HepG2 (cell line): ENCODE data around the gene MEX3A. TPM values are rescaled to one million over a fixed set of nuclear protein-coding genes. Genes with fewer than 3 reads are reported as not detected.

ENCODE experiments used
- AGO1 ChIP-seq: fragments of 200-400 bp; formaldehyde crosslinking; IDR thresholded peaks from 2 replicates; pipeline ENCODE4 v1.6.1; 2017; ENCODE audit warnings: mild to moderate bottlenecking, low read depth, low read length, moderate library complexity; ENCODE audit not compliant: poor library complexity, severe bottlenecking
- CENPT ChIP-seq: sonication (generic); formaldehyde crosslinking; IDR thresholded peaks from 2 replicates; pipeline ENCODE4 v1.8.0; 2022; ENCODE audit warnings: low read depth, mild to moderate bottlenecking, moderate library complexity, missing genetic modification reagents
- DNMT3B ChIP-seq: conservative IDR thresholded peaks from 2 replicates; pipeline ENCODE4 v1.6.1; 2016; ENCODE audit warnings: missing biosample characterization, control low read depth
- MYNN ChIP-seq: sonication (generic); formaldehyde crosslinking; IDR thresholded peaks from 2 replicates; pipeline ENCODE4 v1.4.0; 2020; ENCODE audit warnings: mild to moderate bottlenecking, low read depth, missing genetic modification reagents
- RAD21 ChIP-seq: fragments of 450-650 bp; formaldehyde crosslinking; IDR thresholded peaks from 2 replicates; pipeline ENCODE4 v1.5.0; 2020; ENCODE audit warnings: mild to moderate bottlenecking
- RELA ChIP-seq: sonication (generic); formaldehyde crosslinking; IDR thresholded peaks from 2 replicates; pipeline ENCODE4 v1.4.0; 2020; ENCODE audit warnings: missing genetic modification reagents
- RNF2 ChIP-seq: fragments of 450-650 bp; conservative IDR thresholded peaks from 2 replicates; pipeline ENCODE4 v1.6.1; 2016; ENCODE audit warnings: low read depth
- THAP11 ChIP-seq: IDR thresholded peaks from 2 replicates; pipeline ENCODE4 v1.6.1; 2016; ENCODE audit warnings: missing biosample characterization, missing genetic modification reagents
- ZFAT ChIP-seq: sonication (generic); formaldehyde crosslinking; conservative IDR thresholded peaks from 2 replicates; pipeline ENCODE4 v1.8.1; 2023; ENCODE audit warnings: missing genetic modification reagents, inconsistent platforms
- ZFY ChIP-seq: sonication (generic); formaldehyde crosslinking; IDR thresholded peaks from 2 replicates; pipeline ENCODE4 v1.4.0; 2020; ENCODE audit warnings: missing genetic modification reagents
- ZMYM2 ChIP-seq: sonication (generic); formaldehyde crosslinking; IDR thresholded peaks from 2 replicates; pipeline ENCODE4 v1.8.0; 2022; ENCODE audit warnings: mild to moderate bottlenecking, missing genetic modification reagents
- ZNF138 ChIP-seq: sonication (generic); formaldehyde crosslinking; IDR thresholded peaks from 2 replicates; pipeline ENCODE4 v1.5.0; 2020; ENCODE audit warnings: mild to moderate bottlenecking, low read depth, missing genetic modification reagents
- ZNF543 ChIP-seq: sonication (generic); formaldehyde crosslinking; IDR thresholded peaks from 2 replicates; pipeline ENCODE4 v1.4.0; 2020; ENCODE audit warnings: mild to moderate bottlenecking, missing genetic modification reagents
- ZNF672 ChIP-seq: sonication (generic); formaldehyde crosslinking; IDR thresholded peaks from 2 replicates; pipeline ENCODE4 v1.8.1; 2022; ENCODE audit warnings: missing genetic modification reagents
- polyA plus RNA-seq, 8 experiments: library from polyadenylated mRNA; depleted of rRNA in 3 of 8; stranded (reverse) in 7 of 8; unstranded in 1 of 8; fragments of >200 nt; fragmentation: Illumina TruSeq in 4 of 8; extraction: Trizol in 4 of 8; gene quantifications; 2 replicates each; pipeline versions ENCODE4 v1.2.1 to v1.2.3, GENCODE V29; 2011 to 2016; ENCODE audit warnings: low read depth in 4 of 8, missing spikeins in 1 of 8, mixed read lengths in 1 of 8; ENCODE audit not compliant: insufficient read depth in 1 of 8
- total RNA-seq, 5 experiments: library from RNA; depleted of rRNA; stranded (reverse); fragments of >200 nt; fragmentation: Illumina TruSeq; extraction: Trizol; gene quantifications; 2 replicates each; pipeline ENCODE4 v1.2.3, GENCODE V29; 2016; ENCODE audit warnings: low read depth in 1 of 5
- TF ChIP-seq, protein P1 (sequence below): sonication (generic); formaldehyde crosslinking; IDR thresholded peaks from 2 replicates; pipeline ENCODE4 v1.5.0; 2020; ENCODE audit warnings: mild to moderate bottlenecking, missing genetic modification reagents
- TF ChIP-seq, protein P2 (sequence below): sonication (generic); formaldehyde crosslinking; IDR thresholded peaks from 2 replicates; pipeline ENCODE4 v1.8.0; 2022; ENCODE audit warnings: missing genetic modification reagents, mild to moderate bottlenecking, inconsistent platforms, borderline replicate concordance
- TF ChIP-seq, protein P3 (sequence below): sonication (generic); formaldehyde crosslinking; IDR thresholded peaks from 2 replicates; pipeline ENCODE4 v1.5.0; 2020; ENCODE audit warnings: missing genetic modification reagents
- TF ChIP-seq, protein P4 (sequence below): sonication (generic); formaldehyde crosslinking; IDR thresholded peaks from 2 replicates; pipeline ENCODE4 v1.4.0; 2020; ENCODE audit warnings: missing genetic modification reagents, borderline replicate concordance

MEX3A gene
- total and polyA plus RNA-seq, 2 of the 13 experiments (the other 11 are each of a cell fraction or from before 2014, with no cell fraction given): 7.6 to 9.1 TPM

DNA sequence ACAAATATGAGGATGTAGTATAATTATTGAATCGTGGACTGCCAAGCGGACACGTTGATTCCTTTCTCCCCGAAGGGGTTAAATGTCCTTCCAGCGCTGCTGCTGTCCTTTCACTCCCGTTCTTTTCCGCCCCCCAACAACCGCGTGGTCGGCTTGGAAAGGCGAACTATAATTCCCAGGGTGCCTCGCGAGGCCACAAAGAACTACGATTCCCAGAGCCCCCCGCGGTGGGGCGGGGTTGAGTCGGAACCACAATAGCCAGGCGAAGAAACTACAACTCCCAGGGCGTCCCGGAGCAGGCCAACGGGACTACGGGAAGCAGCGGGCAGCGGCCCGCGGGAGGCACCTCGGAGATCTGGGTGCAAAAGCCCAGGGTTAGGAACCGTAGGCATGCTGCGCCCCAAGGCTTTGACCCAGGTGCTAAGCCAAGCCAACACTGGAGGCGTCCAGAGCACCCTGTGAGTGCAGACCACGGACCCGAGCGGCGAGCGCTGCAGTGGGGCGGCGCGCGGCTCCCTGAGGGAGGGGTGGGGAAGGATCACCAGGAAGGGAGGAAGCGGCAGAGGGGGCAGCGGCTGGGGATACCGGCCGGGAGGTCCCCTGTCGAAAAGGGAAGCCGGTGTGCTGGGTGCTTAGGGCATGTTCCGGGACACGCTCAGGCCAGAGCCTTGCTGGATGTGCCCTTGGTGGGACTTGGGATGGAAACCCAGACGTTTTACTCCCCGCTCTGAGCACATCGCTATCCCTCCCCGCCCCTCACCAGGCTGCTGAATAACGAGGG is 27.6 kb downstream of the MEX3A start, which contains the start of gene LAMTOR2 (continued):
- TF ChIP-seq, protein P1, sequence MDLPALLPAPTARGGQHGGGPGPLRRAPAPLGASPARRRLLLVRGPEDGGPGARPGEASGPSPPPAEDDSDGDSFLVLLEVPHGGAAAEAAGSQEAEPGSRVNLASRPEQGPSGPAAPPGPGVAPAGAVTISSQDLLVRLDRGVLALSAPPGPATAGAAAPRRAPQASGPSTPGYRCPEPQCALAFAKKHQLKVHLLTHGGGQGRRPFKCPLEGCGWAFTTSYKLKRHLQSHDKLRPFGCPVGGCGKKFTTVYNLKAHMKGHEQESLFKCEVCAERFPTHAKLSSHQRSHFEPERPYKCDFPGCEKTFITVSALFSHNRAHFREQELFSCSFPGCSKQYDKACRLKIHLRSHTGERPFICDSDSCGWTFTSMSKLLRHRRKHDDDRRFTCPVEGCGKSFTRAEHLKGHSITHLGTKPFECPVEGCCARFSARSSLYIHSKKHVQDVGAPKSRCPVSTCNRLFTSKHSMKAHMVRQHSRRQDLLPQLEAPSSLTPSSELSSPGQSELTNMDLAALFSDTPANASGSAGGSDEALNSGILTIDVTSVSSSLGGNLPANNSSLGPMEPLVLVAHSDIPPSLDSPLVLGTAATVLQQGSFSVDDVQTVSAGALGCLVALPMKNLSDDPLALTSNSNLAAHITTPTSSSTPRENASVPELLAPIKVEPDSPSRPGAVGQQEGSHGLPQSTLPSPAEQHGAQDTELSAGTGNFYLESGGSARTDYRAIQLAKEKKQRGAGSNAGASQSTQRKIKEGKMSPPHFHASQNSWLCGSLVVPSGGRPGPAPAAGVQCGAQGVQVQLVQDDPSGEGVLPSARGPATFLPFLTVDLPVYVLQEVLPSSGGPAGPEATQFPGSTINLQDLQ (CRISPR knock-in tag): no peak
- TF ChIP-seq, protein P2, sequence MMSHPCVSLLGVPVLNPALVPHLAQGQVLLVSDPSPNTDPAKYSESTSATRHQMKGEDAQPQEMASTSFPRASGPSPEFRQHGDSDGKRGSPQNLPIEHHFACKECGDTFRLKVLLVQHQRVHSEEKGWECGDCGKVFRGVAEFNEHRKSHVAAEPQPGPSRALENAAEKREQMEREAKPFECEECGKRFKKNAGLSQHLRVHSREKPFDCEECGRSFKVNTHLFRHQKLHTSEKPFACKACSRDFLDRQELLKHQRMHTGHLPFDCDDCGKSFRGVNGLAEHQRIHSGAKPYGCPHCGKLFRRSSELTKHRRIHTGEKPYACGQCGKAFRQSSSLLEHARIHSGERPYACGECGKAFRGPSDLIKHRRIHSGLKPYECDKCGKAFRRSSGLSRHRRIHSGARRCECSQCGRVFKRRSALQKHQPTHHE: peak; percentile 74; the same call in 1 of the 2 replicates
- TF ChIP-seq ZNF672 (CRISPR knock-in tag) (no peak), ZNF543 (CRISPR knock-in tag) (peak; percentile 65; the same call in 1 of the 2 replicates), AGO1 (no peak), RAD21 (CRISPR knock-in tag) (peak; percentile 59), ZNF138 (0 out of 2 replicates have a peak, but pooled peaks have one; percentile 21), ZMYM2 (no peak), ZFAT (CRISPR knock-in tag) (no peak), MYNN (CRISPR knock-in tag) (no peak), RNF2 (peak; percentile 13; the same call in 1 of the 2 replicates), RELA (CRISPR knock-in tag) (0 out of 2 replicates have a peak, but pooled peaks have one; percentile 30), DNMT3B (no peak), ZFY (CRISPR knock-in tag) (peak; percentile 97), THAP11 (CRISPR knock-in tag) (peak; percentile 99), CENPT (CRISPR knock-in tag) (no peak)
- TF ChIP-seq, protein P3, sequence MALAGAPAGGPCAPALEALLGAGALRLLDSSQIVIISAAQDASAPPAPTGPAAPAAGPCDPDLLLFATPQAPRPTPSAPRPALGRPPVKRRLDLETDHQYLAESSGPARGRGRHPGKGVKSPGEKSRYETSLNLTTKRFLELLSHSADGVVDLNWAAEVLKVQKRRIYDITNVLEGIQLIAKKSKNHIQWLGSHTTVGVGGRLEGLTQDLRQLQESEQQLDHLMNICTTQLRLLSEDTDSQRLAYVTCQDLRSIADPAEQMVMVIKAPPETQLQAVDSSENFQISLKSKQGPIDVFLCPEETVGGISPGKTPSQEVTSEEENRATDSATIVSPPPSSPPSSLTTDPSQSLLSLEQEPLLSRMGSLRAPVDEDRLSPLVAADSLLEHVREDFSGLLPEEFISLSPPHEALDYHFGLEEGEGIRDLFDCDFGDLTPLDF (CRISPR knock-in tag): peak; percentile 65
- TF ChIP-seq, protein P4, sequence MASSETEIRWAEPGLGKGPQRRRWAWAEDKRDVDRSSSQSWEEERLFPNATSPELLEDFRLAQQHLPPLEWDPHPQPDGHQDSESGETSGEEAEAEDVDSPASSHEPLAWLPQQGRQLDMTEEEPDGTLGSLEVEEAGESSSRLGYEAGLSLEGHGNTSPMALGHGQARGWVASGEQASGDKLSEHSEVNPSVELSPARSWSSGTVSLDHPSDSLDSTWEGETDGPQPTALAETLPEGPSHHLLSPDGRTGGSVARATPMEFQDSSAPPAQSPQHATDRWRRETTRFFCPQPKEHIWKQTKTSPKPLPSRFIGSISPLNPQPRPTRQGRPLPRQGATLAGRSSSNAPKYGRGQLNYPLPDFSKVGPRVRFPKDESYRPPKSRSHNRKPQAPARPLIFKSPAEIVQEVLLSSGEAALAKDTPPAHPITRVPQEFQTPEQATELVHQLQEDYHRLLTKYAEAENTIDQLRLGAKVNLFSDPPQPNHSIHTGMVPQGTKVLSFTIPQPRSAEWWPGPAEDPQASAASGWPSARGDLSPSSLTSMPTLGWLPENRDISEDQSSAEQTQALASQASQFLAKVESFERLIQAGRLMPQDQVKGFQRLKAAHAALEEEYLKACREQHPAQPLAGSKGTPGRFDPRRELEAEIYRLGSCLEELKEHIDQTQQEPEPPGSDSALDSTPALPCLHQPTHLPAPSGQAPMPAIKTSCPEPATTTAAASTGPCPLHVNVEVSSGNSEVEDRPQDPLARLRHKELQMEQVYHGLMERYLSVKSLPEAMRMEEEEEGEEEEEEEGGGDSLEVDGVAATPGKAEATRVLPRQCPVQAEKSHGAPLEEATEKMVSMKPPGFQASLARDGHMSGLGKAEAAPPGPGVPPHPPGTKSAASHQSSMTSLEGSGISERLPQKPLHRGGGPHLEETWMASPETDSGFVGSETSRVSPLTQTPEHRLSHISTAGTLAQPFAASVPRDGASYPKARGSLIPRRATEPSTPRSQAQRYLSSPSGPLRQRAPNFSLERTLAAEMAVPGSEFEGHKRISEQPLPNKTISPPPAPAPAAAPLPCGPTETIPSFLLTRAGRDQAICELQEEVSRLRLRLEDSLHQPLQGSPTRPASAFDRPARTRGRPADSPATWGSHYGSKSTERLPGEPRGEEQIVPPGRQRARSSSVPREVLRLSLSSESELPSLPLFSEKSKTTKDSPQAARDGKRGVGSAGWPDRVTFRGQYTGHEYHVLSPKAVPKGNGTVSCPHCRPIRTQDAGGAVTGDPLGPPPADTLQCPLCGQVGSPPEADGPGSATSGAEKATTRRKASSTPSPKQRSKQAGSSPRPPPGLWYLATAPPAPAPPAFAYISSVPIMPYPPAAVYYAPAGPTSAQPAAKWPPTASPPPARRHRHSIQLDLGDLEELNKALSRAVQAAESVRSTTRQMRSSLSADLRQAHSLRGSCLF (CRISPR knock-in tag): no peak
